Activated CD4-positive, alpha-beta T cell treated with anti-CD3 and anti-CD28 coated beads for 4 hours (primary cell): Measurements from ENCODE around the gene MBD3L2.
"Not testable (repeated sequence)": the region's sequence is repeated elsewhere in the genome, so short reads cannot be mapped to it uniquely, and the experiment has no call there.

Source experiments
- DNase-seq, 2 donors: peaks; one replicate each; pipeline ENCODE4 v3.0.0-alpha.2; 2020

MBD3L2 gene

GRCh38 chr19:7063339-7063738, 14.2 kb downstream of the MBD3L2 start:
- no peak for DNase-seq

GRCh38 chr19:7063764-7064418, 14.8 kb downstream of the MBD3L2 start:
- DNase-seq = no peak

GRCh38 chr19:7067122-7067521, 18.0 kb downstream of the MBD3L2 start:
- DNase-seq = not testable (repeated sequence)

- DNase-seq = no peak
Observed at GRCh38 chr19:7067716-7068115, 18.6 kb downstream of the MBD3L2 start.

GRCh38 chr19:7068599-7068998, 19.5 kb downstream of the MBD3L2 start:
- DNase-seq = no peak

- DNase-seq = peak; percentile 99 to 100
Observed at GRCh38 chr19:7069042-7069903, 20.2 kb downstream of the MBD3L2 start, which contains the start of gene ZNF557. Gene ZNF557 (plus strand): TSS chr19:7069703. CDS start chr19:7075075, 5,372 bp downstream.

GRCh38 chr19:7069904-7070226, 20.7 kb downstream of the MBD3L2 start:
- no peak for DNase-seq

GRCh38 chr19:7072541-7072940, 23.4 kb downstream of the MBD3L2 start:
- DNase-seq = no peak

- DNase-seq = no peak
Observed at GRCh38 chr19:7074705-7075282, 25.7 kb downstream of the MBD3L2 start.

- DNase-seq = no peak
Observed at GRCh38 chr19:7076151-7076550, 27.0 kb downstream of the MBD3L2 start.

- DNase-seq = no peak
Observed at GRCh38 chr19:7078008-7078407, 28.9 kb downstream of the MBD3L2 start.

GRCh38 chr19:7083076-7083956, 34.2 kb downstream of the MBD3L2 start:
- DNase-seq = no peak

GRCh38 chr19:7088999-7089398, 39.9 kb downstream of the MBD3L2 start:
- DNase-seq = no peak

- no peak for DNase-seq
Observed at GRCh38 chr19:7098096-7098495, 49.0 kb downstream of the MBD3L2 start.

- DNase-seq = peak; percentile 80 to 85
Observed at GRCh38 chr19:7098701-7099596, 49.8 kb downstream of the MBD3L2 start.

GRCh38 chr19:7099597-7099921, 50.4 kb downstream of the MBD3L2 start:
- DNase-seq = no peak
